CD4-positive, alpha-beta T cell treated with Interleukin-2 at 100 ng/mL for 4 hours (primary cell): Measurements from ENCODE around the gene RALGPS1.

Source experiments
- DNase-seq: peaks from one replicate; pipeline ENCODE4 v3.0.0-alpha.2; 2020; ENCODE audit warnings: low spot score

The RALGPS1 gene

DNA sequence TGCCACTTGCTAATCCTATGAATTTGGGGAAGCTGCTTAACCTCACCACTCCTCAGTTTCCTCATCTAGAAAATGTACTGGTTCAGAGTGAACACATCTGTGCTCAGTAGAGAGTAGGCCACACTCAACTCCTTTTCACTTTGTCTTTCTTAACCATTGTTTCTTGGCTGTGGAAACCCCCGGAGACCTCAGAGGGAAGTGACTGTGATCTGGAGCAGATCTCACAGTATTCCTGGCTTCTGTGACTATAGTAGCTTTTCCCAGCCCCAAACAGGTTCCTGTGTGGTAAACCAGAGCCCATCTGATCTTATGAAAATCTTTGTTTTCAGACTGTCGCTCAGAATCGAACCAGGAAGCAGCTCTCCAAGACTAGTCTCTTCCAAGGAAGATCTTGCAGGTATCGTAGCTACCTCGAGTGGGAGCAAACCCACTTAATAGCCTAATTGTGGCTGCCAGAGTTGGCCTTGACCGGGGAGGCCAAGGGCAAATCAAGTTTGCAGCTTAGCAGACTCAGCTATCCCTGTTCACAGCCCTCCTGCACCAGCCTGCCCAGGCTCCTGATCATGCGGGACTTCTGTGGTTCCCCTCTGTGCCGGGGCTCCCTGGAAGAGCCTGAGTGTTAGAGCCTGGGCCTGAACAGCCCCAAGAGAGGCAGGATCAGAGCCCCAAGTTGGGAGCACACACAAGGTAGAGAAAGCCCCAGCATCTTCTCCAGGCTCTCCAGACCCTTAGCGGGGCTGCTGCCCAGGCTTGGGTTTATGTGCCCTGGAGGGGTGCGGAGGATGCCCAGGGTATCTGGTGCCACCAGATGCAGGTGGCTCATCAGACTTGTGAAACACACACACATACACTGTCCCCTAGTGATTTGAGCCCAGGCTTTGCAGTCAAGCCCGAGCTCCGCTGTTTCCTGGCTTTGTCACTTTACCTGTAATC, 260.1 kb downstream of the RALGPS1 start:
- no peak for DNase-seq

DNA sequence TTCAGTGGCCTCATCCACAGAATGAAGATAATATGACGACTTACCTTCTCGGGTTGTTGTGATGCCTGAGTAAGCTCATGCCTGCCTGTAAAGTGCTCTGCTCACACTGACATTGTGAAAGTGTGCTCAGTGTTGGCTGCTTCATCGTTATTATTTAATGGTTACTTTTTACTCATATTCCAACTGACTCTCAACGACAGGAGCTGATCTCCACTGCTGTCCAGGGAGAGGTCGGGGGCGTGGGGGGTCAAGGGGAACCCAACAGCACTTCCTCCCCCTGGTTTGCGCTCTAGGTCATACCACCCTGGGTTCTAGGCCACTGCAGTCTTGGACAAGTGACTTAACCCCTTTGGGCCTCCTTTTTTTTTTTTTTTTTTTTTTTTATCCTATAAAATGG, 260.7 kb downstream of the RALGPS1 start:
- DNase-seq = no peak

- no peak for DNase-seq
Observed at GRCh38 chr9:127175764-127176163, 261.2 kb downstream of the RALGPS1 start.

DNA sequence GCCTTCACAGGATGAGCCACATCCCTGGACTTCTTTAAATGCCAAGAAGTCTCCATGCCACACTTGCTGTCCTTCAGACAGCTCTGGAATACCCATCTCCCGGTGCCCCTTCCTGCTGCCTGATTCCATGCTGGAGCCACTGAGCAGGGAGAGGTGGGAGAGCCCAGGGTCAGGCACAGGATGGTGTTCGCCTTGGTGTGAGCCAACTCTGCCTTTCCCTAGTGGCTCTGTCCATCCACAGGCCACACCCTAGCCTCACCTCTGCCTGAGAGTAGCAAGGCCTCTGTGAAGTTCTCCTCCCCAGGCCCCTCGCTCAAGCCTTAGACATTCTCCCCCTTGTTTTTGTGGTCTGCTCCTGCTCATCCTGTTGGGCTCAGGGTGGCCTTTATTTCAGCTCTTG, 262.0 kb downstream of the RALGPS1 start:
- DNase-seq = no peak

DNA sequence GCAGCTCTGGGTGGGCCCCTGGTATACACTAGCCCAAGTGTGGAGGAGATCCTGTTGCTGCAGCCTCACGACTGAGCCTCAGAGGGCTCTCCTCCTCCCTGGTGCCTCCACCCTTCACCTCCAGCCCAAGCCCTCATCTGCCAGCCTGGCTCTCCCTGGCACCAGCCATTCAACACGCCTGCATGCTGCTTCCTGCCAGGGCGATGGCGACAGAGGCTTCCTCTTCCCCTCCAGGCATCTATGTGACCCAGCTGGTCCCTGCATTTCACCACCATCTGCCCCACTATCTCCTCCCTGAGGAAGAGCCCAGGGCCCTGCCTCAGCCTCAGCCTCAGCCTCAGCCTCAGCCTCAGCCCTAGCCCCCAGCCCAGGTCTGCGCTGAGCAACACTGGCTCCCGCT, 262.6 kb downstream of the RALGPS1 start:
- DNase-seq = no peak

DNA sequence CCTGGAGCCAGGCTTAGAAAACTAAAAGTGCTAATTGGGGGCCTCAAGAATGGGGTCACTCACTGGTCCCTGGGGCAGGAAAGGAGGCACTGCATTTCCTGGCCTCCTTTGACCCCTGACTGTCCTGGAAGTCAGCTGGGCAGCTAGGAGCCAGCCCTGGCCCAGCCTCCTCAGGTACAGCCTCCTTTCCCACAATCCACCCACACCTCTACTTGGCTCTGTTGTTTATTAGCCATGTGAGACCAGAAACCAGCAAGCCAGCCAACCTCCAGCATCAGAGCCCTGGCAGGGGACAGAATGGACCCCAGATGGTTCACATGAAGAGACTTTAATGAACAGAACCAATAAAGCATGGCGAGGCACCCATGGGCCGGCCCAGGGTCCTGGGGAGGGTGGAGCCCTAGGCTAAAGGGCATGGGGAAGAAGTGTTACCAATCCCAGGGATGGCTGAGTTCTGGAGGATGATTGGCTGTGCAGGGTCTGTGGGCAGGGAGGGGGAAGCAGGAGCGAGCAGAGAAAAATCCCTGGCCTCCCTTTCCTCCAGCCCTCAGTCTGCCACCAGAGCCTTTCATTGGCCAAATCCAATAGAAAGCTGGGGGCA, 263.2 kb downstream of the RALGPS1 start:
- DNase-seq = no peak

GRCh38 chr9:127178686-127179632, 264.4 kb downstream of the RALGPS1 start:
- DNase-seq = no peak

DNA sequence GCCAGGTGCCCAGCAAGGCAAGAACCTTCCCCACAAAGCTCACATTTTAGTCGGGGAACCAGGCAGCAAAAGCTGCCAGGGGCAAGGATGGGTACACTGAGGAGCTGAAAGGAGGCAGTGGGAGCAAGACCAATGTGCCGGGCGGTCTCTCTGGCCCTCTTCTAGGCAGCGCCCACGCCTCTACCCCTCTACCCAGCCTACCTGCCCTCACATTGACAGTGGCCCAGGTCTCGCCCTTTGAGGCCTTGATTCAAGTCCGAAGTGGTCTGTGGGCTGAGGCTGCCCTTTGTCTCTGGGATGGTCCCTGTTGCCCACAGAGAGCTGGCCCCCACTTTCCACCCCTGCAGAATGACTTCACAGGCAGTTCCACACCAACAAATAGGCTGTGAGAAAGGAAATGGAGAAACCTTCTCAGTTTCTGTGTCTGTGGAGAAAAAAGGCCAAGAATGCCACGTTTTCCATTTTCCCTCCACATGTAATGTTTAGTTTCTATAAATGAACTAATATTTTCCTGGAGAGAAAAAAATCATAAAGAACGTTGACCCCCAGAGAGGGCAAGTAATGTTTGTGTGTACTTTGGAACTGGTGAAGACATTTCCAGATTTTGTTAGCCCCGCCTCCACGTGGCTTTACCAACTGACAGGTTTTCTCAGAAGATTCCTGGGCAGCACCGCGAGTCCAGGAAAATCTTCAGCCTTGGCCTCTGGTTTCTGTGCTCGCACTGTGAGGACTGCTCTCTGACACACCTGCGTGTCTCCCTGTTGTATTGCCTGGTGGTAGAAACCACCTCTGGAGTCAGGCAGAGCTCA, 265.3 kb downstream of the RALGPS1 start:
- no peak for DNase-seq

DNA sequence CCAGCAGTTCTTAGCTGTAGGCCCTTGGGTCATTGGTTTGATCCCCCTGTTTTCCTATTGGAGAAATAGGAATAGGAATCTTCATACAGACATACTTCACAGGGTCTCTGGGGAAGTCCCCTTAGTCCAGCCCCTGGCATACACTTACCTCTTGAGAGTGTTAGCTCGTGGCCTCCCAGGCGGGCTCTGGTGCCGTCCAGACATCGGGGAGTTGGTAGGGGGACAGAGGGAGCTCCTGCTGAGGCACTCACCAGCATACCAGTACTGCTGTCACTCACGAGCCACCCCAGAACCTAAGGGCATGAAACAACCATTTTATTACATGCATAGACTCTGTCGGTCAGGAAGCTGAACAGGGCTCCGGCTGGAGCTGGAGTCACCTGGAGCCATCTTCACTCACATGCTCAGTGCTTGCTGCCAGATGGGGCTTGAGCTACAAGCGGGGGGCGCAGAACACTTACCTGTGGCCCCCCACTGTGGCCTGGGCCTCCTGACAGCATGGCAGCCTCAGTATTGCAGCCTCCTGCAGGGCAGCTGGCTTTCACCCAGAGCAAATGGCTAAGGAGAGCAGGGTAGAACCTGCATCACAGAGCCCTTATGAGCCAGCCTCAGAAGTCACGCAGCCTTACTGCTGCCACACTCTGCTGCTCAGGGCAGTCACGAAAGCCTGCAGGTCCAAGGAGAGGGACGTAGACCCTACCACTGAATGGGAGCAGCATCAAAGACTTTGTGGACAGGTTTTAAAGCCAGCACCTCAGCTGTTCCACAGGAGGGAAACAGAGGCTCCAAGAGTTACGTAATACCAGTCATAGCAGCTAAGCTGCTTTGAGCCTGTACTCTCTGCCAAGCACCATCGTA, 266.1 kb downstream of the RALGPS1 start:
- no peak for DNase-seq

- DNase-seq = no peak
Observed at GRCh38 chr9:127181315-127181580, 266.7 kb downstream of the RALGPS1 start.

GRCh38 chr9:127181595-127182190, 267.1 kb downstream of the RALGPS1 start:
- no peak for DNase-seq

DNA sequence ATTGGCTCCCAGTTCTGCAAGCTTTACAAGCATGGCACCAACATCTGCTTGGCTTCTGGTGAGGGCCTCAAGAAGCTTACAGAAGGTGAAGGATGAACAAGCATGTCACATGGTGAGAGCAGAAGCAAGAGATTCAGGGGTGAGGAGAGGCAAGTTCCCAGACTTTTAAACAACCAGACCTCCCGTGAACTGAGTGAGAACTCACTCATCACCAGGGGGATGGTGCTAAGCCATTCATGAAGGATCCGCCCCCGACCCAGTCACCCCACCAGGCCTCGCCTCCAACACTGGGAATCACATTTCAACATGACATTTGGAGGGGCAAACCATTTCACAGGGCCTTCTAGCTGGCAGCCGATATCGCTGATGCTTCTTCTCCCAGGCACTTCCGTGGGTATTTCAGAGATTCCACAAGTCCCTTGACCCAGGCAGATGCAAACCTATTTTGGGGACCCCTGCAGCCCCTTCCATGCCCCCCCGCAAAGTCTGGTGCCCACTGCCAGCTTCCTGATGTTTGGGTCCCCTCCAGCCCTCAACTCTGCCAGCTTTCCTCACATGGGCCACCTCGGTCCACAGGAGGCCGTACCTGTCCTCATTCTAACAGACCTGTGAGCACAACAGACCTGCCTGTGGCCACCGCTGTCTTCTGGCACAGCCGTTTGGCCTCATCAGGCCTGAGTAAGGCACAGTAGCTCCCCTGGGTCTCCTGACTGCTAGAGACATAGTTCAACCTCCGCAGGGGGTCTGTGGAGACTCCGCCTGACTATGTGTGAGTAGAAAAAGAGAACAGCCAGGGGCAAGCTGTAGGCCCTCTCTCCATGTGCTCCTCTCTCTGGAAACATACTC, 268.5 kb downstream of the RALGPS1 start:
- no peak for DNase-seq

GRCh38 chr9:127183814-127184582, 269.4 kb downstream of the RALGPS1 start:
- no peak for DNase-seq

- DNase-seq = no peak
Observed at GRCh38 chr9:127184641-127185040, 270.1 kb downstream of the RALGPS1 start.

GRCh38 chr9:127185181-127185580, 270.6 kb downstream of the RALGPS1 start:
- DNase-seq = no peak

DNA sequence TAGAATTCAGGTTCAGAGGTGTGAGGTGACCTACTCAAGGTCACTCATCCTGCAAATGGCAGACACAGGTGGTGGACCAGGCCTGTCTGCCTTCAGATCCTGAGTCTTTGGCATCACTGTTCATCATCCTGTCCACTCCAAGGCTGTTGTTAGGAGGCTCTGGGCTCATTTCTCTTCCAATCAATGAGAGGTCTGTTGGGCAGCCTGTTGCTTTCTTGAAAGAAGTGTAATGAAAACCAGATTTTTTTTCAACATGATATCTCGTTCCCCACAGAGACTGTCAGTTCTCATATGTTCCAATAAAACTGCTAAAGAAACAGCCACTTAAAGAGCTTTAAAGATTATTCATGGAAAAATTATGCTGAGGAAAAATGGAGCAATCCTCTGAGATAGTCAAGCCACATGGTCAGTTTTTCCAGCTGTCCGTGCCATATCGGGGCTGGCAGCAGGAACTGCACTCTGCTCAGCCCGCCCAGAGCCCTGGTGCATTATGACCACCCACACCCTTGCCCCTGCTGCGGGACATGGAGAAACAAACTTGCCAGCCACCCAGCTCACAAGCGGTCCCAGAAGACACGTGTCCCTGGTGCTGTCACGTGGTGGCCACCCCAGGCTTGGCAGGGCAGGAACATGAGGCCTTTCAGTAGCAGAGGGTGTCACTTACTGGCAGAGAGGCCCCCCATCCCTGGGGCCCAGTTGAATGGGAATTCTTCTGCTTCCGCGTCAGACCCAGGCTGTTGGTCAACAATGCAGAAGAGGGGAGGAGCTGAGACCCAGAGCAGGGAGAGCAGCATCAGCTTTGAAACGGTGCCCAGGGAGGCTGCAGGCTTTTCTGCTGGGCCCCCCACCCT, 271.6 kb downstream of the RALGPS1 start:
- DNase-seq = no peak

GRCh38 chr9:127186806-127187205, 272.2 kb downstream of the RALGPS1 start:
- DNase-seq = no peak
